Left colon (tissue), 2 donors: ENCODE data around the gene KCNC1. TPM values are rescaled to one million over a fixed set of nuclear protein-coding genes. Genes with fewer than 3 reads are reported as not detected.

Source experiments
- ATAC-seq: fragments of 200-7000 bp; cut with Tn5 transposase; one replicate; pipeline ENCODE4 v1.9.1; 2020; ENCODE audit warnings: mild to moderate bottlenecking, moderate library complexity
- DNase-seq, 2 donors: peaks; one replicate each; pipeline ENCODE4 v3.0.0-alpha.2; 2020
- intact Hi-C, 2 donors: fragments of 100-400 bp; cut with DNase I in 1 of 2; cut with micrococcal nuclease in 1 of 2; formaldehyde crosslinking; loops; one replicate each; pipeline versions ENCODE4 v1.11.2 to v1.14.0; 2022; cut with DNase I, micrococcal nuclease
- total RNA-seq, 2 donors: library from RNA; stranded (reverse); fragmentation: NEBNext Ultra II Directional; extraction: Animal tissue kit (Norgen Biotek cat#: 25700); gene quantifications; one replicate each; pipeline ENCODE4 v1.2.1, GENCODE V29; 2021
- donor health status: DM: no; HTN: no; CAD: no.
- donor health status: DM: yes; HTN: yes; CAD: no.

KCNC1 gene
- total RNA-seq, 2 donors from 2014 or later: 0.37 to 0.50 TPM

DNA sequence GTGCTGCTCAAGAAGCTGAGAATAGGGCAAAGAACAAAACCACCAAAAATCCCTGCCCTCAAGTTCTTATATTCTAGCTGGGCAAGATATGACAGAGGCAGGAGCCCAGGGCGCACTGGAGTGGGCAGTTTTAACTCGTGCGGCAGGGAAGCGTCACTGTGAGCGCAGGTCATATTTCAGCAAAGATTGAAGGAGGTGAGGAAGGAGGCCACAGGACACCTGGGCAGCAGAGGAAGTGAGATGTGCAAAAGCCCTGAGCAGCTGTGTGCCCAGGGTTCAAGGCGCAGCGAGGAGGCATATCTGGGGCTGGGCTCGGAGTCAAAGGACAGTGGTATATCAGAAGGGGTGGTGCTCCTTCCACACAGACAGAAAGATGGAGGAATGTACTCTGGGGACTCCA is 13.5 kb downstream of the KCNC1 start:
- intact Hi-C loops: no loop called here
- DNase-seq: no peak
- ATAC-seq: no peak

GRCh38 chr11:17748761-17749721 is 14.5 kb downstream of the KCNC1 start:
- DNase-seq (no peak), ATAC-seq (no peak)
- intact Hi-C loops: no loop called here

DNA sequence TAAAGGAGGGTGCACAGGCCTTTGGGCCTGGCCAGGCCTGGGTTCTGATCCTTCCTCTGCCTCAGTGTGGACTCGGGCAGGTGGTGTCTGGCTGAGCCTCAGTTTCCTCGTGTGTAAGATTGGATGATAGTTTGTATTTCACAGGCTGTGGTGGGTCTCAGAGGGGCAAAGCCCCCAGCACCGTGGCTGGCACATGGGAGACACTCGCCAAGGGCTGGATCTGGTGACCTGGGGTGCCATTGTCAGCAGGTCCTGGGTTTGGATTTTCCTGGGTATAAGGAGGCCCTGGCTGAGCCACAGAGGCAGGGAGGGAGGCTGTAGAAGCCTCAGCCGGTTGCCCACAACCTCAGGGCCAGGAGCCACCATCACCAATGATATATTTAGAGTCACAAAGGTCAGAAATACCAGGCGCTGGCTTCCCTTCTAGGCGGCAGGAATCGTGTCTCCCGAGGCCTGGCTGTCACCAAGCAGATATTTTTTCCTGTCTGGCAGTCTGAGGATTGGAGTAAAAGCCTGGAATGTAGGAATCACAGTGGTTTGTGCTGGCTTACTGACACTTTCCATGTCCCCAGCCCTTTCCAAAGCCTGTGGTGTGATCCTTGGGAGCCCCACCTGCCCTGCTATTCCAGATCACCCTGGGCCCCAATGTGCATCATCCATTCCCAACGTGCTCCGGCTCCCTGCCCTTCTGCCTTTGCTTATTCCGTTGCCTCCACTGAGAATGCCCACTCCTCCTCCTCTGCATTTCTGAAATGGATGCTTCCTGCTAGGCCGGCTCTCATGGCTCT is 15.6 kb downstream of the KCNC1 start:
- intact Hi-C loops: no loop called here
- no peak for ATAC-seq
- DNase-seq: peak in 1 of 2 donors; percentile 16

- DNase-seq (no peak), ATAC-seq (no peak)
- intact Hi-C loops: no loop called here
These were observed 16.2 kb downstream of the KCNC1 start for GRCh38 chr11:17750801-17751165.

DNA sequence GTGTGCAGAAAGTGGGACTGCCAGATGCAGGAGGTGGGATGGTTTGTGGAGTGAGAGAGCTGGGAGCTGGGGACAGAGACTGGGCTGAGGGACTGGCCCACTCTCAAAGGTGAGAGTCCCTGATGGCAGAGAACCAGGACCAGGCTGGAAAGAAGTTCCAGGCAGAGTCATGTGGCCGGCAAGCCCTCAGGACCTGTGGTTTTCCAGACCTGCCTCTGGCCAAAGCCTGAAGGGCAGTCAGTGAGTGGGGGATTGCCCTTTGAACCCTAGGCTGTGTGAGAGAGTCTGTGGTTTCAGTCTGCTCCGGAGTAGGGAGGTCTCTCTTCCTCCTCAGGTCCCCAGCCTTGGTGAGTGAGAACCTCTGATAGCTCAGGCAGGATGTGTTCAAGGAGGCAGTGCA is 17.0 kb downstream of the KCNC1 start:
- no peak for DNase-seq
- no peak for ATAC-seq
- intact Hi-C loops: no loop called here

DNA sequence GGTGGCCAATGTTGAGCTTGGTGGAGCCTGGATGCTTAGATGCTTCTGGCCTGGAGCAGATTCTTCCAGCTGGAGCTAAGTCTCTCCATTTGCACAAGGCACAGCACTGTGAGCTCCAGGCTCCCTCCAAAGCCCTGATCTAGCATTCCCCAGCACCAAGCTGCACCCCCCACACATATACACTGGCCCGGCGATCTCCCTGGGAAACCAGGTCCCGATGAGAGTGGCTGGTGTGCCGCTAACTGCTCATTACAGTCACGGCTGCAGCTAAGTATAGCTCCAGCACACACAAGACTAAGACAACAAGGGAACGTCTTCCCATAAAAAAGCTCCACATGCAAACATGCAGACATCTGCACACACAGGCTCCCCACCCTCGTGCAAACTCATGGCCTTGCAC is 17.6 kb downstream of the KCNC1 start:
- ATAC-seq (no peak), DNase-seq (no peak)
- intact Hi-C loops: no loop called here

DNA sequence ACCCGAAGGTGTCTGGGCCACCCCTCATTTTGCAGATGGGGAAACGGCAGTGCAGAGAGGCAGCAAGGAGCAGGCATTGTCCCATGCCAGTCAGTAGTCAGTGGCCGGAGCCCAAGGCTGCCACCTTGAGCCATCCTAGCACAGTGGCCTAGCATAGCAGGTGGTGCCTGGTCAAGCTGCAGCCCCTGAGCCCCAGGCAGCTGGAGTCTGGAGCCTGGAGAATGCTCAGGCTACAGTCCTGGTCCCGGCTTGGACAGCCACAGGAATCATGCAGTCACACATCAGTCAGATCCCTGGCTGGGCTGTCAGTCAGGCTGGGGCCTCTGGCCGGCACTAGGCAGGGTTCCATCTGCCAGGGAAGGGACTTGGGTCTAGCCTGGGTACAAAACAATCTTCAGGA is 18.6 kb downstream of the KCNC1 start:
- intact Hi-C loops: no loop called here
- no peak for ATAC-seq
- no peak for DNase-seq

DNA sequence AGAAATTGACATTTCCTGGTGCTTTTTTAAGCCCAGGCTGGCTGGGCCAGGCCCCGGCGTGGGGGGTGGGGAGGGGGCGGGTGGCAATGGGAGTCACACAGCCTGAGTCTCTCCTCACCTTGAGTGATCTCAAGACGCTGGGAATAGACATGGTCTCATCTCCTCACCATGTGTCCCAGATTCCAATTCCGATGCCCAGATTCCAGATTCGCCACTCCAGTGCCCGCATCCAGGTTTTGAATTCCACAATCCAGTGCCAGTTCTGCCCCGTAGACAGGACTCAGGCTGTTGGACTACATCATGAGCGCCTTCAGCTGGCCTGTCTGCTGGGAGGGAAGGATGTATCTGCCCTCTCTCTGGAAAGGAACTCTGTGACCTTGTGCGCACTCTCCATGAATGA is 19.1 kb downstream of the KCNC1 start:
- ATAC-seq (no peak), DNase-seq (no peak)
- intact Hi-C loops: no loop called here

DNA sequence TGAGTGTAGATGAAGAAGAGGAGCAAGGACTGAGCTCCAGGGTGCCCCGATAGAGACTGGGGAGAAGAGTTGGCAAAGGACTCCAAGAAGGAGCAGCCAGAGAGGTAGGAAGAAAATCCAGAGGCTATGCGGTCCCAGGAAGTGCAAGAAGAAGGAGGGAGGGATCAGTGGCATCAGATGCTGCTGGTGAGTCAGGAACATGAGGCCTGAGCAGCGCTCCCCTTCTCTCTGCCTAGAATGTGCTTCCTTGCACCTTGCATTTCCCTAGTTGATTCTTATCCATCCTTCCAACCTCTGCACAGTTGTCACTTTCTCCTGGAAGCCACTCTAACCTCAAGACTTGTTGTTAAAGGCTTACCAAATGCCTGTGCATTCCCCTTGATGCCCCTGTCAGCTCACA is 21.3 kb downstream of the KCNC1 start:
- intact Hi-C loops: no loop called here
- no peak for DNase-seq

DNA sequence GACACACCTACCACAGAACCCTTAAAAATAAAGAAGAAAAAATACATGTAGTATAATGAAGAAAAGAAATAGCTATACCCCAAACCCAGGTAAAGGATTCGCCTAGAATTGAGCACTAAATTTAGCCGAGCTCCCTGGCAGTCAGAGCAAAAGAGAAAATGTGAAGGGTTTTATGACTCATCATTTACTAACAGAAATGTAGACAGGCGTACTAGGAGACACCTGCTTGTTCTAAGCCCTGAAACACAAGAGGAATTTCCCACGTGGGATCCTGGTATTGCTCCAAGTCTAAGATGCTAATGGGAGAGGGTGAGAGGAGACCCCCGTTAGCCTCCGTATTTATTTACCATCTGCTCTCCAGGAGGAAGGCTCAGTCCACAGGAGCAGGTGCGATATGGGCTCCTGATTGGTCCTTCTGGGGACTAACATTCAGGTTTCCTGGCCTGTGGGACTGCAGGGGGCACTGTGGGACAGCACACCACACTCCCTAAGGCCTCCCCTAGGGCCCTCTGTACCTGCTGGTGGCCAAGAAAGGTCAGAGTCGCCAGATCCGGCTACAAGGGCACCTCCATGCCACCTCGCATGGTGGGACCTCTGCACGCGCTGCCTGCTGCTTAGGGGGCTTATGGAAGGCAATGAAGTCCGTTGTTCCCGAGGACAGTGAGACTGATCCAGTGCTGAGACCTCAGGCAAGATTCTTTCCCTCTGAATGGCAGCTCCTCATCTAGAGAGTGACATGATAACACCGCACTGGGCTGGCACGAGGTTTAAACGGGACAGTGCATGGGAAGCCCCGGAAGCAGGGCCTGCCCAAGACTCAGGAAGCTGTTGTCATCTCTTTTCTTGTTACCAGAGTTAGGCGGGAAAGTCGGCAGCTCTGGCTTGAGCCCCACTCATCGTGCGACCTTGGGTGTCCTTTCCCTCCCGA is 25.8 kb downstream of the KCNC1 start:
- intact Hi-C loops: no loop called here
- peak; percentile 41 to 78 for DNase-seq
- ATAC-seq: peak; percentile 99

More for the DNA sequence above, 21.3 kb downstream of the KCNC1 start:
- no peak for ATAC-seq

- intact Hi-C loops: no loop called here
- no peak for DNase-seq
- ATAC-seq: no peak
These were observed 27.9 kb downstream of the KCNC1 start for GRCh38 chr11:17762309-17762974.

- intact Hi-C loops: no loop called here
- no peak for DNase-seq
- ATAC-seq: no peak
These were observed 28.7 kb downstream of the KCNC1 start for GRCh38 chr11:17763244-17763643.

- intact Hi-C loops: no loop called here
These were observed 29.1 kb downstream of the KCNC1 start for GRCh38 chr11:17763703-17764102.

GRCh38 chr11:17764446-17765218 is 30.1 kb downstream of the KCNC1 start:
- DNase-seq: no peak
- ATAC-seq: no peak
- intact Hi-C loops: no loop called here

More at GRCh38 chr11:17763703-17764102, 29.1 kb downstream of the KCNC1 start:
- ATAC-seq (no peak), DNase-seq (no peak)

DNA sequence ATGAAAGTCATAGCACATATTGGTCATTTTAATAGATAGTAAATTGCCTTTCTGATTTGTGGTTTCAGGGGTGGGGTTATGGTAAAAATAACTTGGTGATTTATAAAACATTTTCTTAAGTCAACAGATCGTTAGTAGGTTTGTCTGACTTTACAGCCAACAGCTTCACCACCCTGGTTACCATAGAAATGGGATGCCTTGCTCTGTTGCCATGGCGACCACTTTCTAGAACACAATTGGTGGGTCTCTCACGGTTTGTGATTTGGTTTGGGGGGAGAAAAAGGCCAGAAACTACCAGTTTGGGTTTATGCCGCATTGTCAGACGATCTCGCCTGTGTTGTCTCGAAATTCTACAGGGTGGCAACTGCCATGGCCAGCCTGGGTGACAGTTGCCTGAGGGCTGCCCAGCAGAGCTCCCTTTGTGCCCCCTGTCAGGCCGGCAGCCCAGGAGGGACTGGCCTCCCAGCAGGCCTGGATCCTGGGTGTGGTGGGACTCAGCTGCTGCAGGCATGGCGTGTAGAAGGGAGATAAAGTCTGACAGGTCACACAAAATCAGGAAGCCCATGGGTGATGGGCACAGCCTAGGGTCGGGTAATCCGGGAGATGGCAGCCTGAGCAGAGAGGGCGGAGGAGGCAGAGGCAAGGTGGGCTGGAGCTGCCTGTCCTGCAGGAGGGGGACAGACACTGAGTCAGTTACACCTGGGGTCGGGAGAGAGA is 30.9 kb downstream of the KCNC1 start:
- intact Hi-C loops: no loop called here
- ATAC-seq: no peak
- DNase-seq: no peak

DNA sequence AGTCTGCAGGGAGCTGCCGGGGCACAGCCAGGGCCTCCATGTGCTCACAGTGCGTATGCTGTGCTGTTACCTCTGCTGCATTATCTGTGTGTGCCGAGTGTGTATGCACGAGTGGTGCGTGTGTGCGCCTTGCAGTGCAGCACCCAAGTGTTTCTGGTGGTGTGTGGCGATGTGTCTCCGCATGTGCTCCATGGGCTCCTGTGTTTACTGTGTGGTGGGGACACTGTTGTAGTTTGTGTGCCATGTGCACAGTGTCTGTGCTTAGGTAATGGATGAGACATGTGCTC is 31.4 kb downstream of the KCNC1 start:
- no peak for DNase-seq
- intact Hi-C loops: no loop called here
- no peak for ATAC-seq

DNA sequence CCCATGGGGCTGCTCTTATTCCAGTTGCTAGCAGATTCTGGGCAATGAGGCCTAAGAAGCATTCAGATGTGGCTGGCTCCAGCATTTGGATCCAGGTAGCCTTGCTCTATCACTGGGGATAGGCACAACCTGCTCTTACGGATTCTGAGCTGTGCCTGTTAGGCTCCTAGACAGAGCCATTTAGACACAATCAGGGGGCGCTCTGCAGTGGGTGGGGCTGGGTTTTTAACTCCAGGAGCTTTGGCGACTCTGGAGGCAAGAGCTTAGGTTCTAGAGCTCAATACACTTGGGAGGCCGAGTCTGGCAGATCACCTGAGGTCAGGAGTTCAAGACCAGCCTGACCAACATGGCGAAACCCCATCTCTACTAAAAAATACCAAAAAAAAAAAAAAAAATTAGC is 32.0 kb downstream of the KCNC1 start:
- ATAC-seq: no peak
- DNase-seq: no peak
- intact Hi-C loops: no loop called here
